ENCODE data around the gene MOCS3.

- TF ChIP-seq BRCA1 (IDR thresholded peaks at IDR 0.05; ENCODE audit: low read depth, low read length), result no peak
- no peak for TF ChIP-seq RBBP5 (conservative IDR thresholded peaks at IDR 0.05)
Observed at GRCh38 chr20:50919567-50919966, 39.1 kb upstream of the MOCS3 start.
